ENCODE data around the gene ID2. TPM values are rescaled to one million over a fixed set of nuclear protein-coding genes. Genes with fewer than 3 reads are reported as not detected.

ID2 gene
- total and polyA plus RNA-seq, 3 donors from 2014 or later: 31.3 to 87.2 (median 48.8) TPM

DNA sequence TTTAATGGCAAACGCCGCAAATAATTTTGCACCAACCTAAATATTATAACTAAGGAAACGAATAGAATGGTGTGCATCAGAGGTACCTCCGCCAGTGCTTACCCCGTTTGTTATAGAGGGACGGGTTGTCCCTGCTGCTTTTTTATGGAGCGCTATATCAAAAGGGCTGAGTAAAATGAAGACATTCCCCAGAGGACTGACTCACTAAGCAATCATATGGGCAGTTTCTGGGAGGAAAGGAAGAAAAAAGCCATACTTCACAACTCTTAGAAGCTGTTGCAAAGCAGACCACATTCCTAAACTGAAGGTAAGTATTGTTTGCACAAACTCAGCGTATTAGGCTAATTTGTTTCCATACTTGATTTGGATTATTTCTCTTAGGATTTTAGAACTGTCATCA is 12.9 kb downstream of the ID2 start:
- no peak overlapping the region for H3K4me3 ChIP-seq
- no peak for TF ChIP-seq POLR2A (IDR thresholded peaks at IDR 0.05)
- TF ChIP-seq, protein P1, sequence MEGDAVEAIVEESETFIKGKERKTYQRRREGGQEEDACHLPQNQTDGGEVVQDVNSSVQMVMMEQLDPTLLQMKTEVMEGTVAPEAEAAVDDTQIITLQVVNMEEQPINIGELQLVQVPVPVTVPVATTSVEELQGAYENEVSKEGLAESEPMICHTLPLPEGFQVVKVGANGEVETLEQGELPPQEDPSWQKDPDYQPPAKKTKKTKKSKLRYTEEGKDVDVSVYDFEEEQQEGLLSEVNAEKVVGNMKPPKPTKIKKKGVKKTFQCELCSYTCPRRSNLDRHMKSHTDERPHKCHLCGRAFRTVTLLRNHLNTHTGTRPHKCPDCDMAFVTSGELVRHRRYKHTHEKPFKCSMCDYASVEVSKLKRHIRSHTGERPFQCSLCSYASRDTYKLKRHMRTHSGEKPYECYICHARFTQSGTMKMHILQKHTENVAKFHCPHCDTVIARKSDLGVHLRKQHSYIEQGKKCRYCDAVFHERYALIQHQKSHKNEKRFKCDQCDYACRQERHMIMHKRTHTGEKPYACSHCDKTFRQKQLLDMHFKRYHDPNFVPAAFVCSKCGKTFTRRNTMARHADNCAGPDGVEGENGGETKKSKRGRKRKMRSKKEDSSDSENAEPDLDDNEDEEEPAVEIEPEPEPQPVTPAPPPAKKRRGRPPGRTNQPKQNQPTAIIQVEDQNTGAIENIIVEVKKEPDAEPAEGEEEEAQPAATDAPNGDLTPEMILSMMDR (IDR thresholded peaks at IDR 0.05): no peak
- DNase-seq: no peak
- no peaks in the 10 kb centered on the region for H3K4me1 ChIP-seq
- H3K27me3 ChIP-seq: no peaks in the 10 kb centered on the region
- H3K36me3 ChIP-seq (ENCODE audit: low read depth, missing control alignments): no peaks in the 10 kb centered on the region
- no peaks in the 10 kb centered on the region for H3K9me3 ChIP-seq
- intact Hi-C loops (cut with DNase I; ENCODE audit: low total_unique reads): no loop called here
- WGBS, 2 donors: 70 to 82% methylated on average over 8 of the region's 8 CpGs
- H3K27ac ChIP-seq: no peak overlapping the region

DNA sequence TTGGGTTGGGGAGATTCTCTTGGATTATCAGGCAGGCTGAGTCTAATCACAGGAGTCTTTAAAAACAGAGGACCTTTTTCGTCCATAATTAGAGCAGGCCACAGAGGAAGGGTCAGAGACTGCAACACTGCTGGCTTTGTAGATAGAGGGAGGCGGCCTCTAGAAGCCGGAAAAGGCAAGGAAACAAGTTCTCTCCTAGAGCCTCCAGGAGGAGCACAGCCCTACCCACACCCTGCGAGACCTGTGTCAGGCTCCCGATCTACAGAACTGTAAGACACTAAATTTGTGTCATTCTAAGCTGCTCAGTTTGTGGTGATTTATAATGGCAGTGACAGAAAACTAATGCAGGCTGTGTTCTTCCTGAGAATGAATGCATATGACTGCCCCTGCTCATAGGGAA is 15.3 kb downstream of the ID2 start:
- H3K4me1 ChIP-seq: no peaks in the 10 kb centered on the region
- intact Hi-C loops (cut with DNase I; ENCODE audit: low total_unique reads): no loop called here
- TF ChIP-seq POLR2A (IDR thresholded peaks at IDR 0.05): no peak
- H3K27me3 ChIP-seq: no peaks in the 10 kb centered on the region
- no peak overlapping the region for H3K27ac ChIP-seq
- H3K9me3 ChIP-seq: no peaks in the 10 kb centered on the region
- no peak for DNase-seq
- no peak overlapping the region for H3K4me3 ChIP-seq
- WGBS, 2 donors: 75 to 83% methylated on average over 5 of the region's 5 CpGs
- no peaks in the 10 kb centered on the region for H3K36me3 ChIP-seq (ENCODE audit: low read depth, missing control alignments)

DNA sequence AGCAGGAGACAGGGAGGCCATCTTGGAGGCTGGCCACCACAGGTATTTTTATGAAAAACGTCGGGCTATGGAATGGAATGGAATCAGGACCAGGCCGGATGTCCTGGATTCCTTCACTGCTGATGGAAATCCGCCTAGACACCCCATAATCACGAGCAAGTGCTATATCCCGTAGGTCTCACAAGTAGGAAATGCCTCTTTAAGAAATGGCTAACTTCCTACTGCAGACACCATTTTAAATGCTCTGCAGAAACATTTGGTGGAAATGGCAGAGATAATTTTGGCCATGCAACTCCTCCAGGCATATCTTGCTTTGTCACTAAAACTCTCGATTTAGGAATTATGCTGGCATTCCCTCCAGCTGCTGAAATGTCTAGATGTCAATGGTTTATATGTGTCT is 18.0 kb downstream of the ID2 start:
- H3K4me1 ChIP-seq: no peaks in the 10 kb centered on the region
- 89 to 96% methylated on average over 2 to 7 of the region's 7 CpGs for WGBS, 2 donors
- intact Hi-C loops (cut with DNase I; ENCODE audit: low total_unique reads): no loop called here
- no peak overlapping the region for H3K27ac ChIP-seq
- no peaks in the 10 kb centered on the region for H3K36me3 ChIP-seq (ENCODE audit: low read depth, missing control alignments)
- no peaks in the 10 kb centered on the region for H3K9me3 ChIP-seq
- DNase-seq: no peak
- no peak for TF ChIP-seq POLR2A (IDR thresholded peaks at IDR 0.05)
- TF ChIP-seq, protein P1 (IDR thresholded peaks at IDR 0.05): no peak
- H3K4me3 ChIP-seq: no peak overlapping the region
- H3K27me3 ChIP-seq: no peaks in the 10 kb centered on the region

DNA sequence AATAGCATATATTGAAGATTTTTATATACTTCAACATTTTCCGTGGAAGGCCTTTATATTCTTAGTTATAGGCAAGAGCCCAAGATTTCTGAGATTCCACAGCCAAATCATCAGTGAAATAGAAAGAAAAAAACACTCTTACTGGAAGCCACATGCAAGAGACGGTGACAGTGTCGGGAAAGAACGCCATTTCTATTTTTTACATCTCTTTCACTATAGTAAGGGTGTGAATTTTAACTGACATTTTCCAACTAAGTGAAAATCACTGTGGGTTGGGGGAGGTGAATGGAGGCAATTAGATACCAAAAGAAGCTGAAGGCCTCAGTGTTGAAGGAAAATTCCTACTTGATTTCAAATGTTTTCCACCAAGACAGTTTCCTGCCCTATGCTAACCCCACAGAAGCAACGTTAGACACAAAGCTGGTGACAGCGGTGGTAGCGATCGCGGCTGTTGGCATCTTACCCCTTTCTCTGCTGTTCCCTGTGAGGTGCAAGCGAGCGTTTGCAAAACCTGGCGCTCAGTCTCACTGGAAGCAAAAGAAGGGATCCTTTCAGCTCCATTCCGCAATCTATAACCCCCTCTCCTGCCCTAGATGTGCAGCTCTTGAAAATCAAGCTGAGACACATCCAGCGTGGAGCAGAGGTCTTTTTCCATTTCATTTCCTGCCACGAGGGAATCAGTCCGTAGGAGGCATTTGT is 20.0 kb downstream of the ID2 start:
- Histone ChIP-seq H3K4me3 (no peak overlapping the region), H3K27me3 (no peaks in the 10 kb centered on the region), H3K9me3 (no peaks in the 10 kb centered on the region), H3K4me1 (no peaks in the 10 kb centered on the region), H3K27ac (no peak overlapping the region), H3K36me3 (ENCODE audit: low read depth, missing control alignments) (no peaks in the 10 kb centered on the region)
- DNase-seq: no peak
- TF ChIP-seq POLR2A (IDR thresholded peaks at IDR 0.05): no peak
- TF ChIP-seq, protein P1 (IDR thresholded peaks at IDR 0.05): no peak
- WGBS, 2 donors: 82 to 86% methylated on average over 16 of the region's 16 CpGs
- intact Hi-C loops (cut with DNase I; ENCODE audit: low total_unique reads): no loop called here

DNA sequence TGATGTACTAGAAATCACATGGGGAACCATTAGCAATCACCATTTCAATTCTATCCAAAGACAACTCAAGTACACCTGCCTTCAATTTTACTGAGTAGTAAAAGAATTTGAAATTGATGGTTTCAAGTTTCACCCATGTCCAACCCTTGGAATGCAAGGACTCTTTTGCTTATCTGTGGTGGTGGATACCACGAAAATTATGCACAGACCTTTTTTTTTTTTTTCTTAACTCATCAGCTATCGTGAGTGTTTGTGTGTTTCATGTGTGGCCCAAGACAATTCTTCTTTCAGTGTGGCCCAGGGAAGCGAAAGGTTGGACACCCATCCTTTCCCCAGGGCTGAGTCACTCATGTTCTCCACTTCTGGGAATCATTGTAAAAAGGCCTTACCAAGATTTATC is 23.1 kb downstream of the ID2 start:
- H3K4me3 ChIP-seq: no peak overlapping the region
- 62 to 74% methylated on average over 3 of the region's 3 CpGs for WGBS, 2 donors
- H3K27me3 ChIP-seq: no peaks in the 10 kb centered on the region
- no peaks in the 10 kb centered on the region for H3K4me1 ChIP-seq
- H3K36me3 ChIP-seq (ENCODE audit: low read depth, missing control alignments): no peaks in the 10 kb centered on the region
- TF ChIP-seq, protein P1 (IDR thresholded peaks at IDR 0.05): no peak
- TF ChIP-seq POLR2A (IDR thresholded peaks at IDR 0.05): no peak
- intact Hi-C loops (cut with DNase I; ENCODE audit: low total_unique reads): no loop called here
- H3K27ac ChIP-seq: no peak overlapping the region
- no peak for DNase-seq
- H3K9me3 ChIP-seq: no peaks in the 10 kb centered on the region
